Measurements from ENCODE around the gene SEMA4F.
"Not testable (repeated sequence)": the region's sequence is repeated elsewhere in the genome, so short reads cannot be mapped to it uniquely, and the experiment has no call there.

SEMA4F gene

GRCh38 chr2:74653985-74654882, at the start of gene SEMA4F:
SEMA4F (plus strand) TSS chr2:74654247; CDS start chr2:74654377, 130 bp downstream.
- in situ Hi-C loops (cut with MboI; ENCODE audit: low sequenced_read_pairs) = no loop called here

- in situ Hi-C loops (cut with MboI; ENCODE audit: low sequenced_read_pairs) = no loop called here
Measured at GRCh38 chr2:74606927-74607326, 47.1 kb upstream of the SEMA4F start.

- in situ Hi-C loops (cut with MboI; ENCODE audit: low sequenced_read_pairs) = no loop called here
Measured at GRCh38 chr2:74617122-74617521, 36.9 kb upstream of the SEMA4F start.

GRCh38 chr2:74618410-74619083, 35.5 kb upstream of the SEMA4F start:
- in situ Hi-C loops (cut with MboI; ENCODE audit: low sequenced_read_pairs) = no loop called here

- in situ Hi-C loops (cut with MboI; ENCODE audit: low sequenced_read_pairs) = no loop called here
Measured at GRCh38 chr2:74619651-74620297, 34.3 kb upstream of the SEMA4F start.

GRCh38 chr2:74620671-74621070, 33.4 kb upstream of the SEMA4F start:
- in situ Hi-C loops (cut with MboI; ENCODE audit: low sequenced_read_pairs) = no loop called here

GRCh38 chr2:74625658-74626425, 28.2 kb upstream of the SEMA4F start:
- in situ Hi-C loops (cut with MboI; ENCODE audit: low sequenced_read_pairs) = no loop called here

GRCh38 chr2:74628538-74629105, 25.4 kb upstream of the SEMA4F start:
- in situ Hi-C loops (cut with MboI; ENCODE audit: low sequenced_read_pairs) = no loop called here

GRCh38 chr2:74630454-74630853, 23.6 kb upstream of the SEMA4F start:
- in situ Hi-C loops (cut with MboI; ENCODE audit: low sequenced_read_pairs) = not testable (repeated sequence)

GRCh38 chr2:74632209-74632938, 21.7 kb upstream of the SEMA4F start:
- in situ Hi-C loops (cut with MboI; ENCODE audit: low sequenced_read_pairs) = no loop called here

- in situ Hi-C loops (cut with MboI; ENCODE audit: low sequenced_read_pairs) = no loop called here
Measured at GRCh38 chr2:74632939-74633312, 21.1 kb upstream of the SEMA4F start.

GRCh38 chr2:74639550-74639949, 14.5 kb upstream of the SEMA4F start:
- in situ Hi-C loops (cut with MboI; ENCODE audit: low sequenced_read_pairs) = no loop called here

- in situ Hi-C loops (cut with MboI; ENCODE audit: low sequenced_read_pairs) = no loop called here
Measured at GRCh38 chr2:74645344-74645743, 8.7 kb upstream of the SEMA4F start.

GRCh38 chr2:74646201-74646600, 7.8 kb upstream of the SEMA4F start:
- in situ Hi-C loops (cut with MboI; ENCODE audit: low sequenced_read_pairs) = no loop called here

GRCh38 chr2:74646834-74647482, 7.1 kb upstream of the SEMA4F start:
- in situ Hi-C loops (cut with MboI; ENCODE audit: low sequenced_read_pairs) = no loop called here

- in situ Hi-C loops (cut with MboI; ENCODE audit: low sequenced_read_pairs) = no loop called here
Measured at GRCh38 chr2:74648009-74648443, 6.0 kb upstream of the SEMA4F start, which contains the start of gene M1AP. M1AP (minus strand) TSS chr2:74648330; CDS start chr2:74640275, 8,055 bp downstream.

- in situ Hi-C loops (cut with MboI; ENCODE audit: low sequenced_read_pairs) = no loop called here
Measured at GRCh38 chr2:74653589-74653984, 460 bp upstream of the SEMA4F start.

GRCh38 chr2:74655579-74655978, 1.5 kb downstream of the SEMA4F start:
- in situ Hi-C loops (cut with MboI; ENCODE audit: low sequenced_read_pairs) = no loop called here

- in situ Hi-C loops (cut with MboI; ENCODE audit: low sequenced_read_pairs) = no loop called here
Measured at GRCh38 chr2:74658516-74658915, 4.5 kb downstream of the SEMA4F start.

Data from HL-60/S4 treated with retinoic acid at 250 ng/mL for 4 days and 3 days (cell line).